ENCODE measurements around the gene TBXAS1. TPM values are rescaled to one million over a fixed set of nuclear protein-coding genes. Genes with fewer than 3 reads are reported as not detected.

The TBXAS1 gene
- total RNA-seq, 4 donors from 2014 or later = 0.41 to 5.2 (median 3.3) TPM

GRCh38 chr7:140015471-140015970 is 186.5 kb downstream of the TBXAS1 start:
- no peak for ATAC-seq
- in situ Hi-C loops (cut with MboI; ENCODE audit: low sequenced_read_pairs in 4 of 4) = no loop called here

GRCh38 chr7:140016540-140016939 is 187.5 kb downstream of the TBXAS1 start:
- in situ Hi-C loops (cut with MboI; ENCODE audit: low sequenced_read_pairs in 4 of 4) (no loop called here), intact Hi-C loops (cut with DNase I; ENCODE audit: low total_unique reads) (no loop called here)
- Histone ChIP-seq H3K27me3 (no peaks in the 10 kb centered on the region), H3K4me1 (no peaks in the 10 kb centered on the region), H3K4me3 (no peak overlapping the region), H3K36me3 (no peaks in the 10 kb centered on the region), H3K27ac (no peak overlapping the region), H3K9me3 (no peaks in the 10 kb centered on the region)
- TF ChIP-seq POLR2A (IDR thresholded peaks at IDR 0.05) (no peak), CTCF (IDR thresholded peaks at IDR 0.05 in 4 of 5, conservative IDR thresholded peaks at IDR 0.05 in 1 of 5) (no peak)
- DNase-seq (no peak), ATAC-seq (no peak)

More at GRCh38 chr7:140015471-140015970, 186.5 kb downstream of the TBXAS1 start:
- Histone ChIP-seq H3K9me3 (no peaks in the 10 kb centered on the region), H3K4me3 (no peak overlapping the region), H3K27me3 (no peaks in the 10 kb centered on the region), H3K27ac (no peak overlapping the region), H3K4me1 (no peaks in the 10 kb centered on the region), H3K36me3 (no peaks in the 10 kb centered on the region)
- intact Hi-C loops (cut with DNase I; ENCODE audit: low total_unique reads) = no loop called here
- TF ChIP-seq POLR2A (IDR thresholded peaks at IDR 0.05) (no peak), CTCF (IDR thresholded peaks at IDR 0.05 in 4 of 5, conservative IDR thresholded peaks at IDR 0.05 in 1 of 5) (no peak)
- no peak for DNase-seq

- DNase-seq = no peak
- in situ Hi-C loops (cut with MboI; ENCODE audit: low sequenced_read_pairs in 4 of 4) (no loop called here), intact Hi-C loops (cut with DNase I; ENCODE audit: low total_unique reads) (no loop called here)
- Histone ChIP-seq H3K27me3 (no peaks in the 10 kb centered on the region), H3K36me3 (no peaks in the 10 kb centered on the region), H3K9me3 (no peaks in the 10 kb centered on the region), H3K4me3 (no peak overlapping the region), H3K4me1 (no peaks in the 10 kb centered on the region), H3K27ac (no peak overlapping the region)
- TF ChIP-seq CTCF (IDR thresholded peaks at IDR 0.05 in 4 of 5, conservative IDR thresholded peaks at IDR 0.05 in 1 of 5) (no peak), POLR2A (IDR thresholded peaks at IDR 0.05) (no peak)
- ATAC-seq = no peak
These were observed 188.0 kb downstream of the TBXAS1 start for GRCh38 chr7:140017034-140017433.

GRCh38 chr7:140017543-140017942 is 188.5 kb downstream of the TBXAS1 start:
- Histone ChIP-seq H3K36me3 (no peaks in the 10 kb centered on the region), H3K27ac (no peak overlapping the region), H3K9me3 (no peaks in the 10 kb centered on the region), H3K4me1 (no peaks in the 10 kb centered on the region), H3K4me3 (no peak overlapping the region), H3K27me3 (no peaks in the 10 kb centered on the region)
- DNase-seq (no peak), ATAC-seq (no peak)
- no peak for TF ChIP-seq POLR2A (IDR thresholded peaks at IDR 0.05)
- TF ChIP-seq CTCF (IDR thresholded peaks at IDR 0.05 in 4 of 5, conservative IDR thresholded peaks at IDR 0.05 in 1 of 5) = no peak
- in situ Hi-C loops (cut with MboI; ENCODE audit: low sequenced_read_pairs in 4 of 4) (no loop called here), intact Hi-C loops (cut with DNase I; ENCODE audit: low total_unique reads) (no loop called here)

Measured in gastrocnemius medialis (tissue), 4 donors.